Bronchial epithelial cell (primary cell): Measurements from ENCODE around the gene NT5DC2. TPM values are rescaled to one million over a fixed set of nuclear protein-coding genes. Genes with fewer than 3 reads are reported as not detected.

Source experiments
- DNase-seq: peaks from one replicate; pipeline ENCODE4 v3.0.0-alpha.2; 2010; ENCODE audit warnings: low read depth
- FAIRE-seq: peaks from 2 replicates; lab custom pipeline; 2011; peaks lifted over from hg19 to GRCh38; lab: Jason Lieb, UNC
- H3K27me3 ChIP-seq: 2 replicates; pipeline ENCODE4 v1.5.1; 2011; ENCODE audit warnings: low read length; ENCODE audit not compliant: control insufficient read depth, insufficient read depth
- H3K36me3 ChIP-seq: 2 replicates; pipeline ENCODE4 v1.5.1; 2011; ENCODE audit warnings: low read length; ENCODE audit not compliant: control insufficient read depth, insufficient read depth
- H3K4me3 ChIP-seq: 2 replicates; pipeline ENCODE4 v1.5.1; 2011; ENCODE audit warnings: mild to moderate bottlenecking, low read depth, low read length, control low read depth
- CTCF ChIP-seq: IDR thresholded peaks from 2 replicates; pipeline ENCODE4 v1.5.1; 2011; ENCODE audit warnings: mild to moderate bottlenecking, moderate library complexity, low read length, control low read depth, inconsistent platforms; ENCODE audit not compliant: insufficient read depth, severe bottlenecking
- total RNA-seq: library from RNA; depleted of rRNA; stranded (reverse); fragments of >200 nt; gene quantifications from 2 replicates; pipeline ENCODE4 v1.2.1, GENCODE V29; 2014

Gene NT5DC2
- total RNA-seq, 1 donor from 2014 or later = 29.7 TPM

GRCh38 chr3:52520716-52521487, 12.8 kb downstream of the NT5DC2 start:
- Histone ChIP-seq H3K36me3 (peaks cover 5% of the 10 kb centered on the region), H3K27me3 (peaks cover 3% of the 10 kb centered on the region), H3K4me3 (no peak overlapping the region)
- TF ChIP-seq CTCF = no peak
- FAIRE-seq = no peak
- no peak for DNase-seq

- DNase-seq (no peak), FAIRE-seq (no peak)
- Histone ChIP-seq H3K4me3 (no peak overlapping the region), H3K36me3 (peaks cover 5% of the 10 kb centered on the region), H3K27me3 (peaks cover 3% of the 10 kb centered on the region)
- no peak for TF ChIP-seq CTCF
Observed at GRCh38 chr3:52520141-52520667, 13.5 kb downstream of the NT5DC2 start.

GRCh38 chr3:52519445-52520140, 14.1 kb downstream of the NT5DC2 start:
- Histone ChIP-seq H3K27me3 (peaks cover 3% of the 10 kb centered on the region), H3K4me3 (no peak overlapping the region), H3K36me3 (peaks cover 5% of the 10 kb centered on the region)
- TF ChIP-seq CTCF = no peak
- FAIRE-seq = peak; percentile 85
- no peak for DNase-seq

GRCh38 chr3:52518723-52519444, 14.8 kb downstream of the NT5DC2 start:
- FAIRE-seq (no peak), DNase-seq (no peak)
- Histone ChIP-seq H3K27me3 (peaks cover 3% of the 10 kb centered on the region), H3K36me3 (peaks cover 2% of the 10 kb centered on the region), H3K4me3 (peak overlapping the region; percentile 22)
- TF ChIP-seq CTCF = no peak

- no peak for FAIRE-seq
- H3K27me3 ChIP-seq = peaks cover 3% of the 10 kb centered on the region
- H3K36me3 ChIP-seq = no peaks in the 10 kb centered on the region
- no peak for TF ChIP-seq CTCF
- no peak overlapping the region for H3K4me3 ChIP-seq
- DNase-seq = no peak
Observed at GRCh38 chr3:52517796-52518722, 15.6 kb downstream of the NT5DC2 start.
